GM21381 (cell line): ENCODE data around the gene TCF7.
"Not testable (repeated sequence)": the region's sequence is repeated elsewhere in the genome, so short reads cannot be mapped to it uniquely, and the experiment has no call there.

Source experiments
- ATAC-seq: cut with Tn5 transposase; IDR thresholded peaks from one replicate; pipeline ENCODE4 v1.9.1; 2021; ENCODE audit warnings: mild to moderate bottlenecking, moderate library complexity; ENCODE audit not compliant: unreplicated experiment

Gene TCF7

DNA sequence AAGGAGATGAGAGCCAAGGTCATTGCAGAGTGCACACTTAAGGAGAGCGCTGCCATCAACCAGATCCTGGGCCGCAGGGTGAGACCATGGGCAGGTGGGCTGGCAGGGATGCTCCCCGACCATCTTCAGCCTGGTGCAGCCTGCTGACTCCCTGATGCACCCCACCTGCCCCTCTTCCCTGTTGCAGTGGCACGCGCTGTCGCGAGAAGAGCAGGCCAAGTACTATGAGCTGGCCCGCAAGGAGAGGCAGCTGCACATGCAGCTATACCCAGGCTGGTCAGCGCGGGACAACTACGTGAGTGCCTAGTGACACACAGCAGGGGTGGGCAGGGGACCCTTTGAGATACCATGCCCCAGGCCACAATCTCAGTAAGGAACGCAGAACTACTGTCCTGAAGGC, 28.3 kb downstream of the TCF7 start:
- no peak for ATAC-seq

GRCh38 chr5:134143431-134143830, 28.9 kb downstream of the TCF7 start:
- no peak for ATAC-seq

DNA sequence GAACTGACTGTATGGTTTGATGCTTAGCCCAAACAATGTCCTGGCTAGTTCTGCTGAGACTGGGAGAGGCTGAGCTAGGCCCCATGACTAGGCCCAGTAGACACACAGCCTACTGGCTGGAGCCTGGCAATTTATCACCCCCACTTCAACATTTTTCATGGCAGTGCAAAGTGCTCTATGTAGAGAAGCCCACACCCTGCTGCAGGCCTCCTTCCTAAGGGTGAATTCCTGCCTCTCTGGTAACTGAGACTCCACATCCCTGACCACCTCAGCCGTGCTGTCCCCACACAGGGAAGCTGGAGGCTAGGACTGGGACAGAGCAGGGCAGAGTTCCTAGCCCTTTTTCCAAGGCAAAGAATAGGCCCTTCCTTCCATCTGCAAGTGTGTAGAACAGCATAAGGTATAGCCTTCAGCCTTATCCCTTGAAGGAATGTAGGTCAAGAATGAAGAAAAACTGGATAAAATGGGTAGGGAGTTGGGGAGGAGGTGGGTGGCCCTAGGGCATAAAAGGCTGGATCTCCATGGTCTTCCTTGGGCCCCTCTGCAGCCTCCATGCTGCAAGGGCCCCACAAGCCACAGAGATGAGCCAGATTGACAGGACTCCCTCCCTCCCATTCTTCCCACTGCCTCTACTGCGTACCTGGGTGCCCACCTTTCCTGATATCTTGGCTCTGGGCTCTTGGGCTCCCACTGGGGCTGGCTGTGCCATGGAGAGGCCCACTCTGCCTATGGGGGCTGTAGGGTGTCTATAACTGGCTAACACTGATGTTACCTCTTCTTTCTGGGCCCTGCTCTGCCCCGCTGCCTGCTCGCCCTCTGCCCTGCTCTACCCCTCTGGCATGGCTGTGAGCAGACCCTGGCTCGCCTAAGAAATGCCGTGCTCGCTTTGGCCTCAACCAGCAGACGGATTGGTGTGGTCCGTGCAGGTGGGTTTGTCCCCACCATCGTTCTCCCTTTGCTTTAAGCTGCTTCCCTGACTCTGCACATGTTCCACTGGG, 29.8 kb downstream of the TCF7 start:
- no peak for ATAC-seq

- ATAC-seq, result no peak
These were observed 30.7 kb downstream of the TCF7 start for GRCh38 chr5:134145041-134145757.

- no peak for ATAC-seq
These were observed 31.5 kb downstream of the TCF7 start for GRCh38 chr5:134145779-134146581.

DNA sequence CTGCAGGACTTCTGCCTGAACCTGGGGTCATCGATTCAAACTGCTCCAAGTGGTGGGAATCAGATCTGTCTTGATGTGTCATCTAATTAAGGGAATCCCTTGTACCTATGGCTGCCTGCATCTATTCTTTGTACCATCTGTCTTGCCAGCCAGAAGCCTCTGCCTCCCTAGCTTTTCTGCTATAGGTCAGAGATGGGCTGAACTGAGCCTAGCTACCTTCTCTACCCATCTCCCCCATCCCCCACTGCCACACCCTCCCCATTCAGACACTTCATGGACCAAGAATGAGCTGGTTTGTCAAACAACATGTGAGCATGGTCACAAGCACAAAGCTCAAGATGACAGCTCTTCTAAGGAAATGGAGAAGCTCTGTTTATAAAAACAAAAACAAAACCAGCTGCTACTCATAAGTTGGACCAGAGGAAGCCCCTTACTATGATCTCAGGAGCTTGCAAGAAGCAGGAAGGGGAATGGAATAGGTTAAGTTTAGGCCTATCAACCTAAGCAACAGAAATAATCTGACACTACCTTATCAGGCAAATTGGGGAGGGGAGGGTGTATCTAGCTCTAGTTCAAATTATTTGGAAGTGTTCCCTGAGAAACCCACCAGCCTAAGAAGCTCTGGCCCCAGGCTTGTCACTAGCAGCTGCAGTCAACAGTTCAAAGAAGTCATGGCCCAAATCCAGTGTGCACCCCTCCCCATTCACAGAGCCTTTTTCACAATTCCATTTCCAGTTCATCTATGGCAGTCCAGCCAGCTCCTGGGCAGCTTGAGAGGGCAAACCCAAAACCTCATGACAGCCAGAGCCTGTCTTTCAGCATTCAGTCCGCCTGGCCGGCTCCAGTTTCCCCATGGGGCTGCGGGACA, 32.4 kb downstream of the TCF7 start:
- ATAC-seq, result no peak

GRCh38 chr5:134148316-134148715, 33.8 kb downstream of the TCF7 start:
- ATAC-seq, result no peak

GRCh38 chr5:134148986-134149539, 34.6 kb downstream of the TCF7 start:
- ATAC-seq, result no peak

- ATAC-seq, result no peak
These were observed 35.3 kb downstream of the TCF7 start for GRCh38 chr5:134149571-134150303.

DNA sequence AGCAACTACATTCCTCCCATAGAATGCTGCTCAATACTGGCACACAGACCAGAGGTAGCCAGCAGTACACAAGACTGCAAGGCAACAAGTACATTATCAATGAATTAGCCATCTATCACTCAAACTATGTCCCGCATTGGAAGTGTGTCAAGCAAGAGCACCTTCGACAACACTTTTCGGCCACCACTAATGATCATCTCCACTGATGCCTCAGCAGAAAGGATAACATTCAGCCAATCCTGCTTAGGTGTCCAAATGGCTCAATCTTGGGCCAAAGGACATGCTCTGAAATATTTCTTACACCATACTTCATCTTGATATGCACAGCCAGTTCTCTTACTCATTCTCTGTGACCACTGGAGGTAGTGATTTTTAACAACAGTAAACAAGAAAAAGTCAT, 37.2 kb downstream of the TCF7 start:
- no peak for ATAC-seq

DNA sequence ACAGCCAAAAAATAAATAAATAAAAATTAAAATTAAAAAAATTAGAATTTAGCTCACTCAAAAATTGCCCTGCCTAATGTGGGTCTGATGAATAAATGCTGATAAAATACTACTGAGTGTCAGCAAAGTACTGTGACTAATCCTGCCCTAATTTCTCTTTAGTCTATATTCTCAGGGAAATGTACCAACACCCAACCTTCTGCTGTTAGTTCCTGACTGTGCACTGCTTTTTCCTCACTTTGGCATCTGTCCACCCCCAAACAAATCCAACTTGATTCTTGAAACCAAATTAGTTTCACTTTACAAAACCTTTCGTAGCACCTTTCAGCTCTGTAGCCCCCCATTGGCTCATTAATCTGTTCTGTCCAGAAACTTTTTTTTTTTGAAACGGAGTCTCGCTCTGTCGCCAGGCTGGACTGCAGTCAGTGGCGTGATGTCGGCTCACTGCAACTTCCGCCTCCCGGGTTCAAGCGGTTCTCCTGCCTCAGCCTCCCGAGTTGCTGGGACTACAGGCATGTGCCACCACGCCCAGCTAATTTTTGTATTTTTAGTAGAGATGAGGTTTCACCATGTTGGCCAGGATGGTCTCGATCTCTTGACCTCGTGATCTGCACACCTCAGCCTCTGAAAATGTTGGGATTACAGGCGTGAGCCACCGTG, 37.8 kb downstream of the TCF7 start:
- ATAC-seq, result not testable (repeated sequence)

DNA sequence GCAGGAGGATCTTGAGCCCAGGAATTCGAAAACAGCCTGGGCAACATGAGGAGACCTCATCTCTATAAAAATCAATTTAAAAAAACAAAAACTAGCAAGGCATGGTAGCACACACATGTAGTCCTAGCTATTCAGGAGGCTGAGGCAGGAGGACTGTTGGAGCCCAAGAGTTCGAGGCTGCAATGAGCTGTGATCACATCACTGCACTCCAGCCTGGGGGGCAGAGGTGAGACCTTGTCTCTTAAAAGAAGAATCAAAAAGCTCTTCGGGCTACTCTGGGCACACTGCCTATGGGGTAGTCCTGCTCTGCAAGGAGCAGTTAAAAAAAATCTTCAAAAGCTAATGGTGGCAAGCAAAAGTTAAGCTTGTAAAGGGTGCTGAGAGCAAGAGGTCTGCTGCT, 38.8 kb downstream of the TCF7 start:
- ATAC-seq, result no peak

GRCh38 chr5:134153657-134154056, 39.2 kb downstream of the TCF7 start:
- ATAC-seq, result no peak

DNA sequence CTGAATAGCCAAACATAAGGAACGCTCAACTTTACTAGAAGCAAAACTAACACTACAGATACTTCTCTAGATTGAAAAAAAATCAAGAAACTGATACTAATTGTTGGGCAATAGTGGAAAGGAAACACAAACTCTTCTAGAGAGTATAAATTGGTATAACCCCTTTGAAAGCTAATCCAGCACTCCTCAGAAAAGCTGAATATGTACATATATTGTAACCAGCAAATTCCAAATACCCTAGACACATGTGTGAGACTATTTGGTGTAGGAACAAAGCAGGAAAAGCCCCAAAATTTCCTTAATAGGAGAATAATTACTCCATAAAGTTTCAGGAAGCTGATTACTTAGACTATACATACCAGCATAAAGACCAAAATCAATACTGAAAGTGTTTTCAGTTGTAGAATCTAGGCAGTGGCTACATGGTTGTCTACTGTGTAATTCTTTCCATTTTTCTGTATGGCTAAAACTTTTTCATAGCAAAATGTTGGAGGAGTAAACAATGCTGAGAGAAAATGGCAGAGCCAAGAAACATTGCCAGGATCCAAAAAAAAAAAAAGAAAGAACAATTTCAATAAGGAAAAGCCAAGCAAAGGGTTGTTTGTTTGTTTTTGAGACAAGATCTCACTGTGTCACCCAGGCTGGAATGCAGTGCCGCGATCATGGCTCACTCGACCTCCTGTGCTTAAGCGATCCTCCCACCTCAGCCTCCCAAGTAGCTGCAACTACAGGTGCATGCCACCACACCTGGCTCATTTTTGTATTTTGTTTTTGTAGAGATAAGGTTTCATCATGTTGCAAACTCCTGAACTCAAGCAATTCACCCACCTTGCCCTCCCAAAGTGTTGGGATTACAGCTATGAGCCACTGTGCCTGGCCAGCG, 47.3 kb downstream of the TCF7 start:
- no peak for ATAC-seq

GRCh38 chr5:134162592-134162991, 48.1 kb downstream of the TCF7 start:
- ATAC-seq, result no peak

- ATAC-seq, result no peak
These were observed 57.5 kb downstream of the TCF7 start for GRCh38 chr5:134171972-134172371.
